Measurements from ENCODE around the gene LZIC.

Gene LZIC

DNA sequence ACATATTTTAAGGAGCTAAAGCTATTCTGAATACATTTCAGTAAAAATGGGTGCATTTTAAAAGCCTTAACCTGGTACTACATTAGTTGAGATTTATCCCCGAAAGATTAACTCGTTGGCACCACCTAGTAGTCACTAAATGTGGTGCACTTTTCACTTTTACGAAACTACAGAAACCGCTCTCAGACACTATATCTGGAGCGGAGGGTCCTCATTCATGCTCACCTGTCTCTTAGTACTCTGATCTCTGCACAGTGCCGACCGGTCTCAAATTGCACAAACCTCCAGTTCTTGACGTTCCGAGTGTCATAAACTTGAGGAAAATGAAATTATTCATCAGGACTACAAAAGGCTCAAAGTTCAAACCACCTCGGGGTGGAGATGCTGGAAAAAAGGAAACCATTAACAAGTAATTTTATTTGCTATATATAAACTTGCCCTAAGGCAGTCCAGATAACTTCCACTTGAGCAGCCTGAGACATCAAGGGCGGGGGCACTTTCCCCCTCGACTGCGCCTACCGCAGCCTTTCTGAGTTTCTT, 722 bp downstream of the LZIC start:
- Mint-ChIP-seq H3K4me1 (peaks cover 12% of the 10 kb centered on the region), H3K36me3 (ENCODE audit: low read depth) (peaks cover 11% of the 10 kb centered on the region), H3K27ac (peak overlapping the region; percentile 82 to 99 (median 97)), H3K4me3 (peak overlapping the region; percentile 93 to 99 (median 99)), H3K9me3 (no peaks in the 10 kb centered on the region), H3K27me3 (ENCODE audit: low read depth) (no peaks in the 10 kb centered on the region)
- TF ChIP-seq, protein P1, sequence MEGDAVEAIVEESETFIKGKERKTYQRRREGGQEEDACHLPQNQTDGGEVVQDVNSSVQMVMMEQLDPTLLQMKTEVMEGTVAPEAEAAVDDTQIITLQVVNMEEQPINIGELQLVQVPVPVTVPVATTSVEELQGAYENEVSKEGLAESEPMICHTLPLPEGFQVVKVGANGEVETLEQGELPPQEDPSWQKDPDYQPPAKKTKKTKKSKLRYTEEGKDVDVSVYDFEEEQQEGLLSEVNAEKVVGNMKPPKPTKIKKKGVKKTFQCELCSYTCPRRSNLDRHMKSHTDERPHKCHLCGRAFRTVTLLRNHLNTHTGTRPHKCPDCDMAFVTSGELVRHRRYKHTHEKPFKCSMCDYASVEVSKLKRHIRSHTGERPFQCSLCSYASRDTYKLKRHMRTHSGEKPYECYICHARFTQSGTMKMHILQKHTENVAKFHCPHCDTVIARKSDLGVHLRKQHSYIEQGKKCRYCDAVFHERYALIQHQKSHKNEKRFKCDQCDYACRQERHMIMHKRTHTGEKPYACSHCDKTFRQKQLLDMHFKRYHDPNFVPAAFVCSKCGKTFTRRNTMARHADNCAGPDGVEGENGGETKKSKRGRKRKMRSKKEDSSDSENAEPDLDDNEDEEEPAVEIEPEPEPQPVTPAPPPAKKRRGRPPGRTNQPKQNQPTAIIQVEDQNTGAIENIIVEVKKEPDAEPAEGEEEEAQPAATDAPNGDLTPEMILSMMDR (IDR thresholded peaks at IDR 0.05; ENCODE audit: unreplicated experiment in 3 of 3), result peak; percentile 46 to 63 (median 62)

DNA sequence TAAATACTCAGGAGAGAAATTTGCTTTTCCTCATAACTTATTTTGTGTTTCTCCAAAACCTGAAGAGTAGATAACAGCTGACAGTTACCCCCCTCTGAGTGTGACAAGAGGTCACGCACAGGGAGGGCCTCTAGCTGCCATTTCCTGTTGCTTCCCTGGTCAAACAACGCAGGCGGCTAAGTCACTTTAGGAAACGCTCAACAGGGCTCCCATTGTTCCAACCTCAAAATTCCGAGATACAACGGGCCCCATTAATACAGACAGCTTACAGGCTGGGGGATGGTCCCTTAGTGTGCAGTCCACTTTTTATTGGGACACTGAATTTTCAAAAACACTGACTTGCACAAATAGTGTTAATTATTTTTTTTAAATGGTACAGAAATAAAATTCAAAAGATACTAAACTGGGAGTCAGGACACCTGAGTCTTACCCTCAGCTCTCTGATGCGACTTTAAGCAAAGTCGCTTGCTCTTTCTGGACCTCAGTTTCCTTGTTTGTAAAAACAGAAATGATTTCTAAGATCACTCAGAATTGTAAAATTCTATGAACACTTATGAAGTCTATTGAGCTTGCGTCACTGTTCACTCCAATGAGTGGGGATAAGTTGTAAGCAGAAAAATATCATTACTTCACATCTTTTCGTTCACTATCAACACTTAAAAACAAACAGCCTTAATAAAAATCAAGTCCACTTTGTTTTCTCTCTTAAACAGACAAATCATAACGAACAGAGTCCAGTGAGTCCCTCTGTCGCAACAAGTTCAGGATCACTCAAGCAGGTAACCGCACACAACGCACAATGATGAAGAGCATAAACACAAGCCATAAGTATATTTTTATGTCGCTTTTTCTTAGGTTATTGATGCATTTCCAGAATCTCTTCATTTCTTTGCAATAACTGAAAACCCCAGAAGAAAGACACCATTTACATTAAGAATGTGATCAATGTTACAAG, 13.5 kb downstream of the LZIC start:
- Mint-ChIP-seq H3K4me3 (no peak overlapping the region), H3K27ac (peak overlapping the region in 1 of 3 experiments; percentile 71), H3K27me3 (ENCODE audit: low read depth) (no peaks in the 10 kb centered on the region), H3K36me3 (ENCODE audit: low read depth) (peaks cover 42% of the 10 kb centered on the region), H3K4me1 (no peaks in the 10 kb centered on the region), H3K9me3 (no peaks in the 10 kb centered on the region)
- TF ChIP-seq, protein P1 (IDR thresholded peaks at IDR 0.05; ENCODE audit: unreplicated experiment in 3 of 3), result no peak

DNA sequence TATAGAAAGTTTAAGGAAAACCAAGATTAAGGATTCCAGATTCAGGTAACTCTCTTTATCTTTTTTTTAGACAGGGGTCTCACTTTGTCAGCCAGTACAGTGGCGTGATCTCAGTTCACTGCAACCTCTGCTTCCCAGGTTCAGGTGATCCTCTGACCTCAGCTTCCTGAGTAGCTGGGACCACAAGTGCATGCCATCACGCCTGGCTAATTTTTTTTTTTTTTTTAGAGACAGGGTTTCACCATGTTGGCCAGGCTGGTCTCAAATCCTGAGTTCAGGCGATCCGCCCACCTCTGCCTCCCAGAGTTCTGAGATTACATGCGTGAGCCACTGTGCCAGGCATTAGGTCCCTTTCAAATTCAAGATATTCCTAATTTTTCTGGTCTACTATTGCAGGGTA, 15.9 kb downstream of the LZIC start:
- TF ChIP-seq, protein P1 (IDR thresholded peaks at IDR 0.05; ENCODE audit: unreplicated experiment in 3 of 3), result no peak
- Mint-ChIP-seq H3K27me3 (ENCODE audit: low read depth) (no peaks in the 10 kb centered on the region), H3K36me3 (ENCODE audit: low read depth) (peaks cover 30% of the 10 kb centered on the region), H3K9me3 (no peaks in the 10 kb centered on the region), H3K4me1 (no peaks in the 10 kb centered on the region), H3K27ac (peak overlapping the region in 1 of 3 experiments; percentile 12), H3K4me3 (no peak overlapping the region)

DNA sequence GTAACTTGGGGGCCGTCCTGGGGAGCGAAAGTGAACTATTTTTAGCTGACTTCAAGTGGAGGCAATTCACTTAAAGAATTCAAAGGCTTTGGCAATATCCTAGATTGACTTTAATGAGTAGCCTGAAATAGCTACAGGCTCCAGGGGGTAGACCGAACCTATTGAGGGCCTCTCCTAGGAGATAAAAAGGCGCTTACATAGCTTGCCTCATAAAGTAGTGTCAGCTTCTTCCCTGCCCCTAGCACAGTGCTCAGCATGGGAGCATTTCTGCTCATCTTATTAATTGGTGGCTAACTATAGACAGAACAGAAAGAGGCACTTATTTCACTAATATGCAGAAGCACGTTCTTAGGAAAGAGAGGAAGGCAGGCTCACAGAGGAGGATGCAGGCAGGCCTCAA, 20.8 kb downstream of the LZIC start:
- Mint-ChIP-seq H3K4me3 (no peak overlapping the region), H3K27ac (peak overlapping the region in 2 of 3 experiments; percentile 21 to 60)

DNA sequence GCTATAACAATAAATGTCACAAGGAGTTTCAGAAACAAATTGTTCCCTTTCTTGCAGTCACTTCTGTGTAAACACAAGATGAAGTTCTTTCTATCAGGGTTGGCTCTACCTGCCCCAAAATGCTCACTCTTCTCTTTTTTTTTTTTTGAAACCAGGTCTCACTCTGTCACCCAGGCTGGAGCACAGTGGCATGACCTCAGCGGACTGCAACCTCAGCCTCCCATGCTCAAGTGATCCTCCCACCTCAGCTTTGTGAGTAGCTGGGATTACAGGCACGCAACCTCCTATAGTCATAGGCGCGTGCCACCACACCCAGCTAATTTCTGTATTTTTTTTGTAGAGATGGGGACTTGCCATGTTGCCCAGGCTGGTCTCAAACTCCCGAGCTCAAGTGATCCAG, 22.6 kb downstream of the LZIC start:
- Mint-ChIP-seq H3K9me3 (no peaks in the 10 kb centered on the region), H3K4me3 (no peak overlapping the region), H3K4me1 (no peaks in the 10 kb centered on the region), H3K36me3 (ENCODE audit: low read depth) (no peaks in the 10 kb centered on the region), H3K27me3 (ENCODE audit: low read depth) (no peaks in the 10 kb centered on the region), H3K27ac (no peak overlapping the region)
- TF ChIP-seq, protein P1 (IDR thresholded peaks at IDR 0.05; ENCODE audit: unreplicated experiment in 3 of 3), result no peak

More for the DNA sequence above, 20.8 kb downstream of the LZIC start:
- Mint-ChIP-seq H3K36me3 (ENCODE audit: low read depth) (peaks cover 7% of the 10 kb centered on the region), H3K9me3 (no peaks in the 10 kb centered on the region), H3K4me1 (no peaks in the 10 kb centered on the region), H3K27me3 (ENCODE audit: low read depth) (no peaks in the 10 kb centered on the region)
- TF ChIP-seq, protein P1 (IDR thresholded peaks at IDR 0.05; ENCODE audit: unreplicated experiment in 3 of 3), result no peak

Measured in nephron (organoid).